ENCODE data around the gene DCAF7. TPM values are rescaled to one million over a fixed set of nuclear protein-coding genes. Genes with fewer than 3 reads are reported as not detected.

Gene DCAF7
- total RNA-seq, 1 donor from 2014 or later = 32.3 TPM

DNA sequence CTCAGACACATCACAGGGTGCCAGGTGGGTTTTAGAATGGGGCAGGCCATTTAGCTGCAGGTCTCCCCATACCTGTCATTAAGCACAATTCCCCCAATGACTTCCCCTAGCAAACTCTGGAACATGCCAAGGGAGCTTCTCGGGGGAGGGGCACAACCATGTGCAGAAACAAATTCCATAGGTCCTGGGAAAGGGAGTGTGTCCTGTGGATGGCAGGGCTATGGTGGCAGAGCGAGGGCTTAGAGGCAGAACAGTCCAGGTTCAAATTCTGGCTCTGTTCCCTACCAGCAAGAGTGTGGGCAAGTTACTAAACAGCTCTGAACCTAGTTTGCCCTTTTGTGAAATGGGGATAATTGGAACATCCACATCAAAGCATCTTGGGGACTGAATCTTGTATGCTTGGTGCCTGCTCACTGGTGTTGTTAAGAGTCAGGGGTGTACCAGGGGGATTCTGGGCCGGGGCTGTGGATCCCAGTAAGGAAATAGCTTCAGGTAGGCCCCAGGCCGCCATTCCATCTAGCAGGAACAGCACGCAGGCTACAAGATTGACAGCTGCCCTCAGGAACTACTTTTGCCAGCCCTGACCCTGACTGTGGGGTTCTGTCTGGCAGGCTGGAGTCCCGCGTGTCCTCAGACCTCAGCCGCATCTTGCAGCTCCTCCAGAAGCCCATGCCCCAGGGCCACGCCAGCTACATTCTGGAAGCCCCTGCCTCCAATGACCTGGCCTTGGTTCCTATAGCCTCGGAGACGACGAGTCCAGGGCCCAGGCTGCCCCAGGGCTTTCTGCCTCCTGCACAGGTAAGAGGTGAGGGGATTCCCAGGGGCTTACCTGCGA is 5.6 kb upstream of the DCAF7 start:
- no peak for DNase-seq

GRCh38 chr17:63546308-63547082 is 3.8 kb upstream of the DCAF7 start:
- DNase-seq = no peak

- DNase-seq = no peak
These were observed 3.2 kb upstream of the DCAF7 start for GRCh38 chr17:63547083-63547523.

DNA sequence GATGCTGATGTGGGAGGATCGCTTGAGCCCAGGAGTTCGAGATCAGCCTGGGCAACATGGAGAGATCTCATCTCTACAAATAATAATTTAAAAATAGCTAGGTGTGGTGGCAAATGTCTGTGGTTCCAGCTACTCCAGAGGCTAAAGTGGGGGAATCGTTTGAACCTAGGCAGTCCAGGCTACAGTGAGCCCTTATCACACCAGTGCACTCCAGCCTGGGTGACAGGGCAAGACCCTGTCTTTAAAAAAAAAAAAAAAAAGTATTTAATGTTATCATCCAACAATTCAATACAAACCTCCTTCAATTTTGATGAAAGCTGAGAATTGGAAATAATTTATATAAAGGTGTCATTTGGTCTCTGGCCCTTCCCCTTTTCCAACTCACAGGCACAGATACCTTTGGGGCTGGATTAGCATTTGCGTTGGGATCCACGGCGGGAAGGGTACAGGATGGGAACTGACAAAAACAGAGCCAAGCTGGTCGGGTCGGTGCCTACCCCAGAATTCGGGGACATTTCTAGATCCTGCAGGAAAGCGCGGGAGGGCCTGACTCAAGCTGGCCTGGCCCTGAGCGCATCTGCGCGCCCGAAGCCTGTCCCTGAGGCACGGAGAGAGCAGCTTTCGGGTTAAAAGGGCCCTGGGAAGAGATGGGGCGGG is 860 bp upstream of the DCAF7 start:
- no peak for DNase-seq

DNA sequence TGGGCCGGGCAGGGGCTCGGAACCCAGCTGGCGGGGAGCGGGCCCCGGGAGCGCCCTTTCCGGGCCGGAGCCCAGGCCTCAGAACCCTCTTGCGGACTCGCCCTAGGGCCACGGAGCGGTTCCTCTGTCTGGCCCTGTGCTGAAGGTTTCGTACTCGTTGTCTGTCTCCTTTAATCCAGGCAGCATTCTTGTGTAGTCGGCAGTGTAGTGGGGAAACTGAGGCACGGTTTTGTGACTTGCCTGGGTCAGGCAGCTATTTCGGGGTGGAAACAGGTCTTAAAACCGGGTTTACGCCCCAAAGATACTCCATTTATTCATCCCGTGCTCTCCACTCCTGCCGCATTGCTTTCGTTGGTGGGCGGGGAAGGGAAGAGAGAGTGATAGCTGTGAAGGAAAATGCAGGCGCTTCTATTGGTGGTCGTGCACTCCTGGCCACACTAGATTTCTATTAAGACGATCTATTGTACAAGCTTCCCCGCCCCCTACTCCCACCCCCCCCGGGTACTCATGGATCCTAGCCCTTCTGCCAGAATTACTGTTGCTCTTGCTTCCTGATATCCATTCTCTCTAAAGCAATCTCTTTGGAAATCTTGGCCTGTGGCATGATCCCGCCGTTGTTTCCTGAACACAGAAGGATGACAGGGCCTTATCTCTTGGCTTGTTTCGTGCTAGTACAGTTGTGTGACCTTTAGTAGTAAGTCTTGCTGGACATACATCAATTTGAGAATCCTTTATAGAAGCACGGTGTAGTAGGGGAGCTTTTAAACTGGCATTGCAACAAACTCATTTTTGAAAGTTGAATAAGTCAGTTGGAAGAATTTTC is 751 bp downstream of the DCAF7 start:
- DNase-seq = no peak

DNA sequence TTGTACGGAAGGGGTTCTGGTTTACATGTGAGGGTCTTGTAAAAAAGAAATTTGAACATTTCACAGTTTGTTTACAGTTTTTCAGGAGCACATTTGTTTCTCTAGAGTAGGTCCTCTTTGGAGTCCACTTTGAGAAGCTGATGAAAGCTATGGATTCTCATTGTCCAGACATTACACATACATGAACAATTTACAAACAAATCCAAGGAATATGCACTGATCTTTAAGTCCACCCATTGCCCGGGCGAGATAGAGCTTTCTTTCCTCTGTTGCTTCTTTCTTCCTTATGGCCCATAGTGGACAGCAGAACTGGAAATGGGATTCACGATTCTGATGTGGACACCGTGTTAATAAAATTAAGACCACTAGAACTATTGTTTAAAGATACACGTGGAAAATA is 1.9 kb downstream of the DCAF7 start:
- DNase-seq = no peak

- no peak for DNase-seq
These were observed 5.4 kb downstream of the DCAF7 start for GRCh38 chr17:63555500-63556156.

DNA sequence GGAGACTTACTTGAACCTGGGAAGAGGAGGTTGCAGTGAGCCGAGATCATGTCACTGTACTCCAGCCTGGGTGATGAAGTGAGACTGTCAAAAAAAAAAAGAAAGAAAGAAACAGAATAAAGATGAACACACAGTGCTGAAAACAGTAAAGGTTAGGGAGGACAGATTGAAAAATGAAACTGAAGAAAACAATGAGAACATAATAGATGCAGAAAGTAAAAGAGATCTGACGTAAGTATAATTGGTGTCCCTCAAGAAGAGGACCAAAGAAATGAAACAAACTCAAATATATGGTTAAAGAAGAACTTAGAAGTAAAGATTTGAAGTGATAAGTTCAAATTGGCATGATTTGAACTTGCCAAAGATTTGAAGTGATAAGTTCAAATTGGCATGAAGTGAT is 7.1 kb downstream of the DCAF7 start:
- DNase-seq = no peak

DNA sequence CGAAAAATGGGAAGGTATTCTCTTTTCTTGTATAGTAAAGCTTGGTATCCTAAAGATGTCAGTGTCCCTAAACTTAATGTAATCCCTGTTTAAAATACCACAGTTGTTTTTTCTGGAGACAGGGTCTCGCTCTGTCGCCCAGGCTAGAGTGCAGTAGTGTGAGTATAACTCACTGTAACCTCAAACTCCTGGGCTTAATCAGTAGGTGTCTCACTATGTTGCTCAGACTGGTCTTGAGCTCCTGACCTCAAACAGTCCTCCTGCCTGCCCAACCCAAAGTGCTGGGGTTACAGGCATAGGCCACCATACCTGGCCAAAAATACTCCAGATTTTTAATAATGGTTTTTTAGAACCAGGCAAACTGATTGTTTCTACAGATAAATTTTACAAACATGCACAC is 8.2 kb downstream of the DCAF7 start:
- DNase-seq = no peak

DNA sequence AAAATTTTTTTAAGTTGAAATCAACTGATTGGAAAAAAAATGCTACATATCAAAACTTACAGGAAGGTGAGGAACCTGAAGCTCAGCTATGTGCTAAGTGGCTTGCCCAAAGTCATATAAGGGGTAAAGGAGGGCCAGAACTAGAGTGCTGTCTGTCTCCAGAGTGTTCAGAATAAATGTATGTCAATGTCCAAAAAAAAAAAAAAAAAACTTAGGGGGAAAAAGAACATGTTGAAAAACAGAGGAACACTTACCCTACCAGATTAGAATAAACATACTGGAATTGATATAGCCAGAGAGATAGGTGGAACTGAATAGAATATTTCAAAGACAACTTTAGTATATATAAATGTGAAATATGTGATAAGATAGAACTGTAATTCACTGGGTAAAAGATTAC is 11.5 kb downstream of the DCAF7 start:
- no peak for DNase-seq

GRCh38 chr17:63563339-63563738 is 13.1 kb downstream of the DCAF7 start:
- no peak for DNase-seq

DNA sequence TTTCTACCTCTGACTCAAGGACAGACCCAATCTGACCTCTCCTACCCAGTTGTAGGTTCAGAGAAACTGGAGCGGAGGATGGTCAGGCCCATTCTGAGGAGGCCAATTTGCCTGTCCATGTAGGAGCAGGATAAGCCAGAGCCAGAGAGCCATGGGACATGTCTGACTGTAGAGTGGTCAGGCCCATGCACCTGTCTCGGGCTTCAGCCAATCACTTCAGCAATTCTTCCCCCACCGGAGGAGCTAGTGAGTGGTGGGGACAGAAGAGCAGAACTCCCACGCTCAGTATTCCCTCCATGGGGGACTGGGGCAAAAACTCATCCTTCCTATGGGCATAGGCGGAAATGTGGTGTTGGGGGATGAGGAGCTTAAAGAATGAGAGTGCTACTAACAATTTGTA is 14.3 kb downstream of the DCAF7 start:
- no peak for DNase-seq

GRCh38 chr17:63567229-63567628 is 17.0 kb downstream of the DCAF7 start:
- no peak for DNase-seq

DNA sequence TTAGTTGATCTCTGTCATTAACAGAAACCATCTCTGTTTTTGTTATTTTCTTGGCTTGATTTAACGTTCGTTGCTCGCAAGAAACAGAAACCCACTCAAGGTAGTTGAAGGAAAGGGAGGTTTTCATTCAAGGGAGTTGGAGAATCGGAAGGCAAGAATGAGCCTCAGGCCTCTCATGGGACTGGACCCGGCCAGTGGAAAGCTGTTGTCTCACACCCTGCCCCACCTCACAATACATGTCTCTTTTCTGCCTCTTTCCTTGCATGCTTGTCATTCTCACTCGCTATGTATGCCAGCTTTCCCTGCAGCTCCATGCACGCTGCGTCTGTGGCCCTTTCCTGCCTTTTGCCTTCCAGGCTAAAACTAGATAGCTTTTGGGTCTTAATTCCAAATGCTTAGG is 18.3 kb downstream of the DCAF7 start:
- DNase-seq = no peak

DNA sequence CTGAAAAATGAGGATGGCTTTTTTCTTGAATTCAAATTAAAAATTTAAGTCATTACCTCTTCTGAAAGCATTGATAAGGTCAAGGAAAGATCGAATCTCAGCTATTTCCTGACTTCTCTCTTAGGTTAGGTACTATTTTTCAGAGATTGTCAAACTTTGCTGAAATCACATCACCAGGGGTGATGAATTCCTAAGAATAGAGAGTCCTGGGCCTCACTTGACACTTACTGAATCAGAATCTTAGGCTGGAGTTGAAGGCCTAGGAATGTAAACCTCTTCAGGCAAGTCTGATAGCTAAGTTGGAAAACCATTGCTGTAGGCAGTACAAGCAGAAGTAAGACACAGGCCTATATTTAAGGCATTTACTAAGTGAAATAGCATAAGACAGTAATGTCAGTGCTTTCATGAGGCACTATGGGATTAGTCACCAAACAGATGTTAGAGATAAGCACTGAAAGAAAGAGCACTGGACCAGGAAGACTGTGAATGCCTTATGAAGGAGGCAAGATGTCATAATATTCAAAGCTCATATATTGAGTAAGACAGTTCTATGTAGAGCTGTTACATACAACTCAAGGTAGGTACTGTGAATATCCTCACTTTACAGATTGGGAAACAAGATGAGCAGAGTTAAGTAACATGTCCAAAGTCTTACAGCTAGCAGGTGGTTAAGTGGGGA is 21.5 kb downstream of the DCAF7 start:
- no peak for DNase-seq

- DNase-seq = no peak
These were observed 23.4 kb downstream of the DCAF7 start for GRCh38 chr17:63573634-63574033.

DNA sequence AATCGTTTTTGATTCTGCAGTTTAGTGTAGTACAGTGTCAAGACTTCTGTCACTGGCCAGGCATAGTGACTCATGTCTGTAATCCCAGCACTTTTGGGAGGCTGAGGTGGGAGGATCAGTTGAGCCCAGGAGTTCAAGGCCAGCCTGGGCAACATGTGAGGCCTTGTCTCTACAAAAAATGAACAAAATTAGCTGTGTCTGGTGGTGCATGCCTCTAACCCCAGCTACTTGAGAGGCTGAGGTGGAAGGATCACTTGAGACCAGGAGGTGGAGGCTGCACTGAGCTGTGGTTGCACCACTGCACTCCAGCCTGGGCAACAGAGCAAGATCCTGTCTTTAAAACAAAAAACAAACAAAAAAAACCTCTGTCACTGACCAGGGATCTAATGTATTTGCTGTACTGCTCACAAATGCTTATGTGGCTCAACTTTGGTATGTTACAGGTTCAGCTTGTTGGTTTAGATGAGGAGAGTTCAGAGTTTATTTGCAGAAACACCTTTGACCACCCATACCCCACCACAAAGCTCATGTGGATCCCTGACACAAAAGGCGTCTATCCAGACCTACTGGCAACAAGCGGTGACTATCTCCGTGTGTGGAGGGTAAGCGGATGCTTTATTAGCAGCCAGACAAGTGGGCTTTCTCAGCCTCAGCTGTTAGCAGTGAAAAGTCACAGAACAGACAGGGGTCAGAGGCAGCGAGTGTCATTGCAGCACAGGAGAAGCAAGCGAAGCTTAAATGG is 27.9 kb downstream of the DCAF7 start:
- no peak for DNase-seq

- DNase-seq = no peak
These were observed 28.5 kb downstream of the DCAF7 start for GRCh38 chr17:63578769-63579111.

- no peak for DNase-seq
These were observed 29.4 kb downstream of the DCAF7 start for GRCh38 chr17:63579633-63580032.

DNA sequence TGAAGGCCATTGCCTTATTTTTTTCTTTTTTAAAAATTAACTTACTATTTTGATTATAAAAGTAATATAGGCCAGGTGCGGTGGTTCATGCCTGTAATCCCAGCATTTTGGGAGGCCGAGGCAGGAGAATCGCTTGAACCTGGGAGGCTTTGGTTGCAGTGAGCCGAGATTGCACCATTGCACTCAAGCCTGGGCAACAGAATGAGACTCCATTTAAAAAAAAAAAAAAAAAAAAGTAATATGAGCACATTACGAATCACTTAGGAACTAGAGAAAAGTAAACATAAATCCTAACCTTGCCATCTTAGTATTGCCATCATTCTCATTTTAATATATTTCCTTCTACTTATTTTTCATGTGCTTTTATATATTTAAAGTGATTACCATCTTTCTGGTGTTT is 37.5 kb downstream of the DCAF7 start:
- DNase-seq = no peak

- no peak for DNase-seq
These were observed 38.5 kb downstream of the DCAF7 start for GRCh38 chr17:63588797-63589196.

Measured in occipital lobe (tissue), 2 donors.